Activated CD8-positive, alpha-beta memory T cell treated with anti-CD3 and anti-CD28 coated beads, Interleukin-2, amount 50 U/mL, for 4 hours (primary cell): Measurements from ENCODE around the gene POGK.
"Not testable (repeated sequence)": the region's sequence is repeated elsewhere in the genome, so short reads cannot be mapped to it uniquely, and the experiment has no call there.

Source experiments
- DNase-seq: peaks from one replicate; pipeline ENCODE4 v3.0.0-alpha.2; 2020

POGK gene

GRCh38 chr1:166857995-166858394, 18.7 kb downstream of the POGK start:
- DNase-seq: no peak

DNA sequence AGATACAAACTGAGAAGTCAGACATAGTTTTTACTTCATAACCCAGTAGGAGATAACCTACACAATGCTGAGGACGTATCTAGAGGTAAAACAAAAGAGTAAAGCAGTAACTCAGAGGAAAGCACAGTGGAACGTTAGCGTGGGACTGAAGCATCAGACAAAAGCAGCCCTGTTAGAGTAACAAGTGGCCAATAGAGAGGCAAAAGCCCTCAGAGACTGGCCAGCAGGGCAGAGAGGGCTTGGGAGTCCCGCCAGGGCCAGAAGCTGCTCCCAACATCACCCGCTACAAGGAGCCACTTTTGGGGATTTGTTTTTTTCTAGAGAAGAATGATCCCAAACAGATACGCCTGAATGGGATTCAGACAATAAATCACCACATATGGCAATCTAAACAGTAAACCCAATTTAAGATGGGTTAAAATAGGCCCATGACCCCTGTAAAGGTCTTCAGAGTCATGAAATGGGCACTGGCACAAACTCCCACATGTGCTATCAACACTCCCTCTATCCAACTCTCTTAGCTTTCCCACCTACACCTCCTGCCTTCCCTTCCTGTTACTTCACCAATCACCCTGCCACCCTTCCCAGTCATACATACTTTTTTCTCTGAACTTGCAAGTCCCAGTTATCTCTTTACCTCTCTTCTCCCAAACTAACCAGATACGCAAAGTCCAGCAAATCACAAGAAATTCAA, 19.6 kb downstream of the POGK start:
- no peak for DNase-seq

DNA sequence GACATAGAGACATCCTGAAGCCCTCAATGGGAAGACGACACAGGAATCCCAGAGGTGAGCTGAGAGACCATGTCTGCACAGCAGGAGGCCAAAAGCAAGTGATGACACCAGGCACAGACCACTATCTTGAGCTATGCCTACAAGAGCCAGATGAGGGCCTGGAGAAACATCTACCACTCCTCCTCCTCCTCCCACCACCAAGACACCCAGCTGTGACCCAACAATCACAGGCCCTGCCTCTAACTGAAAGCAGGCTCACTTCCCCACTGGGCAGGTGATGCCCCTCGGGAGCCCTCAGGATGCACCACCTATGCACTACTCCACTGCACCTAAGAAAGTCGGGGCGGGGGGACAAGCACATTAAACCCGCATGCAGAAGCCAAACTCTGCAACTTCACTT, 20.3 kb downstream of the POGK start:
- DNase-seq: no peak

- DNase-seq: no peak
These were observed 26.7 kb downstream of the POGK start for GRCh38 chr1:166865926-166866325.

GRCh38 chr1:166868639-166869038, 29.4 kb downstream of the POGK start:
- DNase-seq: no peak

GRCh38 chr1:166869318-166870099, 30.2 kb downstream of the POGK start:
- no peak for DNase-seq

DNA sequence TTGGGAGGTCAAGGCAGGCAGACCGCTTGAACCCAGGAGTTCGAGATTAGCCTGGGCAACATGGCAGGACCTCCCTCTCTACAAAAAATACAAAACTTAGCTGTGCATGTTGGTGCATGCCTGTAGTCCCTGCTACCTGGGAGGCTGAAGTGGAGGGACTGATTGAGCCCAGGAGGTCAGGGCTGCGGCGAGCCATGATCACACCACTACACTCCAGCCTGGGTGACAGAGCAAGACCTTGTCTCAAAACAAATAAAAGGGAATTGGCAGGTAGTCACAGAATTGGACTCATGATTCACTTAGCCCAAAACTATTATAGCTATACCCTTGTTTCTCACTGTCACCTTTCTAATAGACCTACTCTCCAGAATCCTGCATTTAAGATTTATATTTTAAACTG, 31.3 kb downstream of the POGK start:
- DNase-seq: no peak

- no peak for DNase-seq
These were observed 35.2 kb downstream of the POGK start for GRCh38 chr1:166874464-166874863.

GRCh38 chr1:166875302-166875733, 36.0 kb downstream of the POGK start:
- no peak for DNase-seq

- peak; percentile 99 for DNase-seq
These were observed 36.7 kb downstream of the POGK start, which contains the start of gene TADA1 for GRCh38 chr1:166875734-166876539. TSS of gene TADA1 (minus strand) at chr1:166876264. CDS start at chr1:166876233, 31 bp downstream.

- DNase-seq: no peak
These were observed 37.2 kb downstream of the POGK start for GRCh38 chr1:166876540-166876838.

DNA sequence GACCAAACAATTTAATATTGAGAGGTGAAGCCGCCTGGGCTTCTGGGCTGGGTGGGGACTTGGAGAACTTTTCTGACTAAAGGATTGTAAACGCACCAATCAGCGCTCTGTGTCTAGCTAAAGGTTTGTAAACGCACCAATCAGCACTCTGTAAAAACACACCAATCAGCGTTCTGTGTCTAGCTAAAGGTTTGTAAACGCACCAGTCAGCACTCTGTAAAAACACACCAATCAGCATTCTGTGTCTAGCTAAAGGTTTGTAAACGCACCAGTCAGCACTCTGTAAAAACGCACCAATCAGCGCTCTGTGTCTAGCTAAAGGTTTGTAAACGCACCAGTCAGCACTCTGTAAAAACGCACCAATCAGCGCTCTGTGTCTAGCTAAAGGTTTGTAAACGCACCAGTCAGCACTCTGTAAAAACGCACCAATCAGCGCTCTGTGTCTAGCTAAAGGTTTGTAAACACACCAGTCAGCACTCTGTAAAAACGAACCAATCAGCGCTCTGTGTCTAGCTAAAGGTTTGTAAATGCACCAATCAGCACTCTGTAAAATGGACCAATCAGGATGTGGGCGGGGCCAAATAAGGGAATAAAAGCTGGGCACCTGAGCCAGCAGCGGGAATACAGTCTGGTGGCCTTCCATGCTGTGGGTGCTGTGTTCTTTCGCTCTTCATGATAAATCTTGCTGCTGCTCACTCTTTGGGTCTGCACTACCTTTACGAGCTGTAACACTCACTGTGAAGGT, 39.1 kb downstream of the POGK start:
- DNase-seq: not testable (repeated sequence)

DNA sequence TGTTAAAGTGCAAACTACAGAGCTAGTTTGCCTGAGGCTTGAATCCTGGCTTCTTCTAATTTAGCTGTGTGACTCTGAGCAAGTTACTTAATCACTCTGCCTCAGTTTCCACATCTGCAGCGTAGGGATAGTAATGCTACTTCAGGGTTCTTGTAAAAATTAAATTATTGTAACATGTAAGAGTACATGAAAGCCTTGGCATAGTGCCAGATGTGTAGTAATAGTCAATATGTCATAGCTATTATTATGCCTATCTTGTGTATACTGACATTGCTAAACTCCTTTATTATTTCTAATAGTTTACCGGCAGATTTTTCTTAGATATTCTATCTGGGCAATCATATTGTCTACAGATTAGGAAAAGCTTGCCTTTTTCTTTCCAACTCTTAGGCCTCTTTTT, 43.6 kb downstream of the POGK start:
- no peak for DNase-seq

- DNase-seq: peak; percentile 21
These were observed 44.9 kb downstream of the POGK start for GRCh38 chr1:166884040-166884642.

DNA sequence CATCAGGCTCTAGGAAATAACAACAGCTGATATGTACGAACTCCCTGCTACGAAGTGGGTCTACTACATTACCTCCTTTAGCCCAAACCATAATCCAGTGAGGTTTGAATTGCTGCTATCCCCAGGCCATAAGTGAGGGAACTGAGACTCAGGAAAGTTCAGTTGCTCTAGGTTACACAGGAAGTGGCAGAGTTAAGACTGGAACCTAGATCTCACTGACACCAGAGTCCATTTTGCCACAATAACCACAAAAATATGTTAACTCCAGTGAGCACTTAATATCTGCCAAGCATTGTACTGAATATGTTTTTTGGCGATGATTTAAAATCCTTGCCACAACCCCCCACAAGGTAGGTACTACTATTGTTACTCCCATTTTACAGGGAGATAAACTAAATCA, 45.7 kb downstream of the POGK start:
- DNase-seq: no peak

DNA sequence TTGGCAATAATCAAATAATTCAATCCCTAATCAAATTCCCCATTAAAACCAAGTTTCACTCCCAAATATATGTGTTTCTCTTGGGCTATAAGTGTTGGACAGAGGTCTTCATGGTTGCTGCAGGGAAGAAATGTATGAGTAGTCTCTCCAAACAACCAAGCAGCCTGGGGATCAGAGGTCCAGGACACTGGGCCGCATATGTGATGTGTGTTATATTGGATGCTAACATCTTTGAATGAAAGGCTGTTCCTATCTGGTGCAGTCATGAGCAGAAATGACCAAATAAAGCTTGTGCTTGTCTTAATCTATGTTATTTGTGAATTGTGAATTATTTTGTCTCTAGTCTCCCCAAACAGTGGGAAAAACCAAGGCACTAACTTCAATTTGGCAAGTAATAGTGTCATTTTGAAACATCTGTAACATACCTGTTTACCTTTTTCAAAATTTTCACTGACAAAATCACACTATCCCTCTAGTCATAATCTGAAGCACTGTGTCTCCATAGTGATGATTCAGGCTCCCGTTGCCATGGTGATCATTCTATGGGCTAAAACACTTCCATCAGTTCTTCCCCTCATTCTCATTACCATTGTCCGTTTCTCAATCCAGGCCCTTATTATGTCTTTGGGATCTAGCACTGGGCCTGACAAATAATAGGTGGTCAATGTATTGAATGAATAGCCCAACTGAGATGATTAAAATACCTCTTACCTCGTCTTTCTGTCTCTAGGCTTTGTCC, 49.3 kb downstream of the POGK start:
- DNase-seq: no peak

GRCh38 chr1:166889776-166890175, 50.5 kb downstream of the POGK start:
- DNase-seq: no peak

DNA sequence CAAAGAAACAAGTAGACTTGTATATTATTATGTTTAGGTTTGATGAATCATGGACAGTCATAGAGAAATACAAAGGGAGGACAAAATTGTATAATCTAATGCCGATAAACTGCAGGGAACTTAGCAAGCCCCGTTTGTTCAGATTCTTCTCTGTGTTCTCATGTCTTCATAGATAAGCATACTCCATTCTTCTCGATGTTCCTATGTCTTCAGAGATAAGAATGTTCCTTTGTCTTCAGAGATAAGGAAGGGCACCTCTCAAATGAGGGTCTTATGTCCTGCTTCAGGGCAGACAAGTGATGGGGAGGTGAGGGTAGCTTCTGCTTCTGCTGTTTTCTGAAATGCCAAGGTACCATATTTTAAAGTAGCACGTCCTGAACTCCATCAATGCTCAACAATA, 56.5 kb downstream of the POGK start:
- no peak for DNase-seq

- no peak for DNase-seq
These were observed 60.5 kb downstream of the POGK start for GRCh38 chr1:166899769-166900168.

DNA sequence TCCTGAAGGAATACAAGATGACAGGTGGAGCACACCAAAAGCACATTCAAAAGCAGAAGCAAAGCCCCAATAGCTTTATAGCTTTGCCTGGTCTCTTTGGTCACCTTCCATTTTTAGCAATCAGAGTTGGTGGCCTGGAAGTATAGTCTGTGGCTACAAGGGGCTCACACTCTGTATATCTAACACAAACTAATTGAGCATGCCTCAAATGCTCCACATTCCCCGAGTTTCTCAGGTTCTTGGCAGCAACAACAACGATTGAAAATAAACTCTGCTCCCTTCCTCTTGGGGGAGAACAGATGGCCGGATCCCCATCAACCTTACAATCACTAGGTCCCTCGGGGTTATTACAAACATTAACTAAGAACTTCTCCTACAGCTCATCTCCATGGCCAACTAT, 61.7 kb downstream of the POGK start:
- DNase-seq: no peak

DNA sequence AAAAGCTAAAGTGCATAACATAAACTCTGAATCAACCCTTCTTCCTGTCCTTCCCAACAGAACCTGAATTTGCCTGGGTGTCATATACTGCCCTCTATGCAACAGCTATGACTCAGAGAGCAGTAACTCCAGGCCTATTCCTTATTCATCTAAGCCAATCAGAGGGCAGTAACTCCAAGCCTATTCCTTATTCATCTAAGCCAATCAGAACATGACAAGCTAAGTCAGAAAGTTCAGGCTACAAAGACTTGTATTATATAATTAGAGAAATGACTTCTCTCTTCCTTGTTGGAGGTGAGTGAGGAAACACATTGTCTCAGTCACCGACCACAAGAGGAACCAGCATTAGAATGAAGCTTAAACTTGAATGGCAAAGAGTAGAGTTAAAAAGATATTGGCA, 63.0 kb downstream of the POGK start:
- no peak for DNase-seq

- no peak for DNase-seq
These were observed 64.0 kb downstream of the POGK start for GRCh38 chr1:166903232-166903631.
